Esophagus muscularis mucosa (tissue), 4 donors: ENCODE results near the gene ALOX15B. TPM values are rescaled to one million over a fixed set of nuclear protein-coding genes. Genes with fewer than 3 reads are reported as not detected.

ENCODE experiments used
- DNase-seq: peaks from one replicate; pipeline ENCODE4 v3.0.0-alpha.2; 2017; ENCODE audit errors: extremely low spot score
- H3K27ac ChIP-seq, 4 donors: fragments of 200-600 bp; sonication (generic); replicated peaks in 1 of 4; 1 replicate in 3 of 4; 2 replicates in 1 of 4; pipeline ENCODE4 v1.5.1; 2016 to 2019; ENCODE audit warnings: mild to moderate bottlenecking in 1 of 4
- H3K27me3 ChIP-seq, 4 donors: fragments of 200-600 bp; sonication (generic); one replicate each; pipeline versions ENCODE4 v1.5.1 to v1.6.0; 2016 to 2019
- H3K36me3 ChIP-seq, 4 donors: fragments of 200-600 bp; sonication (generic); one replicate each; pipeline ENCODE4 v1.5.1; 2016 to 2019
- H3K4me1 ChIP-seq, 4 donors: fragments of 200-600 bp; sonication (generic); one replicate each; pipeline ENCODE4 v1.5.1; 2016 to 2019
- H3K4me3 ChIP-seq, 4 donors: fragments of 200-600 bp; sonication (generic); 1 replicate in 2 of 4; 2 replicates in 2 of 4; pipeline ENCODE4 v1.5.1; 2016 to 2019; ENCODE audit warnings: mild to moderate bottlenecking in 4 of 4, moderate library complexity in 1 of 4
- H3K9me3 ChIP-seq, 4 donors: fragments of 200-600 bp; sonication (generic); 1 replicate in 3 of 4; 2 replicates in 1 of 4; pipeline ENCODE4 v1.5.1; 2016 to 2019
- CTCF ChIP-seq, 3 experiments: fragments of 200-600 bp in 2 of 3; fragments of 450-650 bp in 1 of 3; sonication (generic) in 2 of 3; IDR thresholded peaks; one replicate each; pipeline ENCODE4 v1.5.1; 2017 to 2019; ENCODE audit warnings: antibody characterized with exemption in 3 of 3, mild to moderate bottlenecking in 2 of 3, moderate library complexity in 1 of 3
- EP300 ChIP-seq: sonication (generic); formaldehyde crosslinking; IDR thresholded peaks from one replicate; pipeline ENCODE4 v1.6.1; 2017; ENCODE audit warnings: antibody characterized with exemption
- POLR2A ChIP-seq: fragments of 450-650 bp; IDR thresholded peaks from one replicate; pipeline ENCODE4 v1.6.1; 2017; ENCODE audit warnings: antibody characterized with exemption, moderate library complexity, mild to moderate bottlenecking, low read depth
- POLR2AphosphoS5 ChIP-seq, 2 donors: sonication (generic); formaldehyde crosslinking; IDR thresholded peaks; one replicate each; pipeline ENCODE4 v1.6.1; 2017; ENCODE audit warnings: antibody characterized with exemption in 2 of 2
- WGBS: methylation state at CpG from one replicate; pipeline ENCODE4 v1.1.5; 2018; 5-methylcytosine and 5-hydroxymethylcytosine counted together
- intact Hi-C: fragments of 100-400 bp; cut with DNase I; formaldehyde crosslinking; loops from one replicate; pipeline ENCODE4 v1.15.1; 2023
- total RNA-seq, 4 donors: library from RNA; depleted of rRNA; stranded (reverse); fragments of >200 nt; gene quantifications; one replicate each; pipeline versions ENCODE4 v1.1.0 to v1.2.1, GENCODE V29; 2016

Gene ALOX15B
- total RNA-seq, 4 donors from 2014 or later, result 1.3 to 3.7 (median 2.0) TPM

- 58% methylated on average over 4 of the region's 4 CpGs for WGBS
- Histone ChIP-seq H3K27ac (no peak overlapping the region), H3K4me1 (peaks cover 7 to 28% (median 16%) of the 10 kb centered on the region in 4 donors), H3K36me3 (no peaks in the 10 kb centered on the region), H3K9me3 (no peaks in the 10 kb centered on the region), H3K4me3 (no peak overlapping the region), H3K27me3 (peaks cover under 1 to 57% (median 19%) of the 10 kb centered on the region in 4 donors)
- intact Hi-C loops, result no loop called here
- TF ChIP-seq CTCF (IDR thresholded peaks at IDR 0.05) (no peak), POLR2AphosphoS5 (IDR thresholded peaks at IDR 0.05) (no peak), EP300 (no peak), POLR2A (no peak)
- DNase-seq, result no peak
Measured at GRCh38 chr17:8067806-8068205, 28.9 kb downstream of the ALOX15B start.

DNA sequence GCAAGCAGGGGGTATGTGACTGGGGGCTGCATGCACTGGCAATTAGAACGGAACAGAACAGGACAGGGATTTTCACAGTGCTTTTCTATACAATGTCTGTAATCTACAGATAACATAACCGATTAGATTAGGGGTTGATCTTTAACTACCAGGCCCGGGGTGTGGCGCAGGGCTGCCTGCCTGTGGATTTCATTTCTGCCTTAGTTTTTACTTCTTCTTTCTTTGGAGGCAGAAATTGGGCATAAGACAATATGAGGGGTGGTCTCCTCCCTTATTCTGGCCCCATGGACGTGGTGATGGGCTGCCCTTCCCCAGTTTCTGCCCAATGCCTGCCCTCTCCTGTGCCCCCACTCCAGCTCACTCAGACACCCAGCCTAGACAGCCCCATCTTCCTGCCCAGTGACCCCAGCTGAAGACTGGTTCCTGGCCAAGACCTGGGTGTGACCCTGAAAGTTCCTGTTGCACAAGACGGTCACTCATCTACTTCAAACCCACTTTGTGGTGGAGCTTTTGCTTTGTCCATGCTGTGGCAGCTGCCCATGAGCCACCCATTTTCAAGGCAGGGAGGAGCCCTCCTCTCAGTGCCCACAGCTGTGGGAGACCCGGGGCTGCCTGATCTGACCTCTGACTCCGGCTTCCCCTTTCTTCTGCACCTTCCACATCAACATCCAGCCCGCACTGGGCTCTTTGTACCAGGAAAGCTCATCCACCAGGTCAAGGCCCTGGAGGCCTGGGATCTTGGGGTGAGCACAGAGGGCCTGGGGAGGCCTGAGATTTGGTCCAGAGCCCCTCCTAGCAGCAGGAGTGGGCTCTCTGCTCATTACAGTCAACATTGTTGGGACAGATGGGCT lies 30.1 kb downstream of the ALOX15B start:
- Histone ChIP-seq H3K4me1 (peaks cover 17 to 29% (median 22%) of the 10 kb centered on the region in 4 donors), H3K27me3 (peaks cover 8 to 57% (median 23%) of the 10 kb centered on the region in 4 donors), H3K36me3 (no peaks in the 10 kb centered on the region), H3K9me3 (no peaks in the 10 kb centered on the region), H3K4me3 (no peak overlapping the region), H3K27ac (peak overlapping the region in 1 of 4 donors; percentile 7)
- no peak for DNase-seq
- 71% methylated on average over 9 of the region's 9 CpGs for WGBS
- intact Hi-C loops, result no loop called here
- TF ChIP-seq EP300, result no peak
- TF ChIP-seq POLR2AphosphoS5 (IDR thresholded peaks at IDR 0.05), result no peak
- TF ChIP-seq CTCF (IDR thresholded peaks at IDR 0.05), result no peak
- no peak for TF ChIP-seq POLR2A

DNA sequence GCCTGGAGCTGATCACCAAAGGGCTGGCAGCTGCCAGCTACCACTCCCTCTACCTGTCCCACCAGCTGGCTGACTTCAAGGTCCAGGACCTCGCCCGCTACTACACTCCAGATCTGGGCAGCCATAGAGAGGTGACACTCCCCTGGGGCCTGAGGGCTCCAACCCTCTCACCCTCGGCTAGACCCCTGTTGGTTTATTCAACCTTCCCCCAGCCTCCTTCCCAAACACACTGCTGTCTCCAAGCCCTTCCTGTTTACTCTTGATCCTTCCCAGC lies 30.7 kb downstream of the ALOX15B start:
- 89% methylated on average over 3 of the region's 3 CpGs for WGBS
- DNase-seq, result no peak
- Histone ChIP-seq H3K4me1 (peaks cover 19 to 31% (median 26%) of the 10 kb centered on the region in 4 donors), H3K27ac (peak overlapping the region in 1 of 4 donors; percentile 7), H3K27me3 (peaks cover 8 to 57% (median 27%) of the 10 kb centered on the region in 4 donors), H3K36me3 (no peaks in the 10 kb centered on the region), H3K9me3 (no peaks in the 10 kb centered on the region), H3K4me3 (no peak overlapping the region)
- TF ChIP-seq EP300 (no peak), CTCF (IDR thresholded peaks at IDR 0.05) (no peak), POLR2AphosphoS5 (IDR thresholded peaks at IDR 0.05) (no peak), POLR2A (no peak)
- intact Hi-C loops, result no loop called here

DNA sequence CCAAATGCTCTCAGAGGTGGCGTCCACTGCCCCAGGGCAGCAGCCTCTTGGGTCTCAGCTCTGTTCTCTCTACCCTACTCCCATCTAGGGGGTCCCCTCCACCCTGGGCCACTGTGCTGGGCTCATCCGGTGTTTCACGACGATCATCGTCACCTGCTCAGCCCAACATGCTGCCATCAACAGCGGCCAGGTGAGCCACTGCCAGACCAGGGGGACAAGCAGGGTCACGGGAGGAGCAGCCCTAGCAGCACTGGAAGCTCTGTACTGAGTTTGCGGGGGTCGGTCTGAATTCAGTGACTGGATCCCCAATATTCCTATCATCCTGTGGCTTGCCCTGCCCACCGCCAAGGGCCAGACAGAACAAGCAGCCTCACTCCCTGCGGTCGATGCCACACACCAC lies 32.6 kb downstream of the ALOX15B start:
- no peak for TF ChIP-seq POLR2A
- no peak for TF ChIP-seq EP300
- TF ChIP-seq CTCF (IDR thresholded peaks at IDR 0.05), result no peak
- no peak for TF ChIP-seq POLR2AphosphoS5 (IDR thresholded peaks at IDR 0.05)
- no peak for DNase-seq
- WGBS, result 100% methylated on average over 9 of the region's 12 CpGs
- Histone ChIP-seq H3K9me3 (no peaks in the 10 kb centered on the region), H3K36me3 (no peaks in the 10 kb centered on the region), H3K4me3 (no peak overlapping the region), H3K4me1 (peaks cover 19 to 31% (median 26%) of the 10 kb centered on the region in 4 donors), H3K27me3 (peaks cover 8 to 64% (median 44%) of the 10 kb centered on the region in 4 donors), H3K27ac (no peak overlapping the region)
- intact Hi-C loops, result no loop called here
